Smooth muscle cell of the brain vasculature (primary cell): ENCODE results near the gene GPC3.

Experiments
- DNase-seq: peaks from one replicate; pipeline ENCODE4 v3.0.0-alpha.2; 2012; ENCODE audit warnings: low read depth, low spot score

Gene GPC3

GRCh38 chrX:133697656-133698055 is 287.7 kb downstream of the GPC3 start:
- DNase-seq = no peak

- DNase-seq = no peak
These were observed 295.3 kb downstream of the GPC3 start for GRCh38 chrX:133689997-133690599.

GRCh38 chrX:133685822-133686221 is 299.6 kb downstream of the GPC3 start:
- no peak for DNase-seq

GRCh38 chrX:133681897-133682296 is 303.5 kb downstream of the GPC3 start:
- no peak for DNase-seq

GRCh38 chrX:133681421-133681820 is 304.0 kb downstream of the GPC3 start:
- no peak for DNase-seq

- DNase-seq = no peak
These were observed 308.0 kb downstream of the GPC3 start for GRCh38 chrX:133677123-133678063.

GRCh38 chrX:133676344-133677122 is 308.9 kb downstream of the GPC3 start:
- DNase-seq = no peak

GRCh38 chrX:133674726-133675470 is 310.5 kb downstream of the GPC3 start:
- DNase-seq = no peak

GRCh38 chrX:133670383-133670782 is 315.0 kb downstream of the GPC3 start:
- no peak for DNase-seq

GRCh38 chrX:133669214-133669613 is 316.2 kb downstream of the GPC3 start:
- DNase-seq = no peak

- no peak for DNase-seq
These were observed 317.0 kb downstream of the GPC3 start for GRCh38 chrX:133668225-133668931.

GRCh38 chrX:133666256-133666655 is 319.1 kb downstream of the GPC3 start:
- no peak for DNase-seq

- DNase-seq = no peak
These were observed 323.2 kb downstream of the GPC3 start for GRCh38 chrX:133661962-133662839.

GRCh38 chrX:133660281-133660680 is 325.1 kb downstream of the GPC3 start:
- DNase-seq = no peak

GRCh38 chrX:133658293-133658911 is 327.0 kb downstream of the GPC3 start:
- no peak for DNase-seq

- DNase-seq = no peak
These were observed 329.8 kb downstream of the GPC3 start for GRCh38 chrX:133655275-133656265.

- no peak for DNase-seq
These were observed 330.6 kb downstream of the GPC3 start for GRCh38 chrX:133654811-133655210.

- DNase-seq = no peak
These were observed 332.0 kb downstream of the GPC3 start for GRCh38 chrX:133653358-133653757.
